HG02852 (cell line): ENCODE data around the gene NOS1AP.
"Not testable (repeated sequence)": the region's sequence is repeated elsewhere in the genome, so short reads cannot be mapped to it uniquely, and the experiment has no call there.

Experiments
- ATAC-seq: cut with Tn5 transposase; IDR thresholded peaks from one replicate; pipeline ENCODE4 v1.9.1; 2021; ENCODE audit warnings: mild to moderate bottlenecking, moderate library complexity; ENCODE audit not compliant: unreplicated experiment

NOS1AP gene

DNA sequence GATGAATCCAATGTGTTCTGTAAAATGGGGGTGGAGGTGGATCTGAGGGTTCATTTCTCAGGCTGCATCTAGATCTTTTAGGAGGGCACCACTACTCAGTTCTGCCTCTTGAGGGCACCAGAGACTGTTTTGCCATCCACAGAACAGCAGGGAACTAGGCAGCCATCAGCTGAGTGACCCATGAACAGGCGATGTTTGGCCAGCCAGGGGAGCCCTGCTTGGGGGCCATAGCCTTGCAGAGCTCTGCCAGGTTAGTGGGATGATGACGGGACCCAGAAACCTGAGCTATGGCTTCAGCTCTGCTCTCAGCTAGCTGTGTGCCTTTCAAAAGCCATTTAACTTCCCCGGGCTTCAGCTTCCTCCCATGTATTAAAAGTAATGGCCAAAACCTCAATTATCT lies 13.4 kb upstream of the NOS1AP start:
- no peak for ATAC-seq

DNA sequence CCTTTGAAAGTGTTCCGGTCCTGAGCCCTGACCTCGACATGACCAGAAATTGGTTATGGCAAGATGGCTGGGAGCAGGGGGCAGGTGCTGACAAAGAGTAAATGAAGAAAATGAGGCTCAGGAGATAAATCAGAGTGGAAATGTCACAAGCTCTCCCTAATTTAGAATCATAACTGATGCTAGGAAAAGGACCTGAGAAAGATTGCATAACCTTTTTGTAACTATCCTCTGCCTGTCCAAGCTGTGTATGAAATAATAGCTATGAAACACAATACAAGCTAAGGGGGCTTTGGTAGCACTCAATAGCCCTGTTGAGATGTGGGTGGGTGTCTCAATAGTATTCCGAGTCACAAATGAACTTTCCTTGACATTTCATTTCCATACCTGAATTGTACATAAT lies 12.9 kb upstream of the NOS1AP start:
- ATAC-seq, result no peak

DNA sequence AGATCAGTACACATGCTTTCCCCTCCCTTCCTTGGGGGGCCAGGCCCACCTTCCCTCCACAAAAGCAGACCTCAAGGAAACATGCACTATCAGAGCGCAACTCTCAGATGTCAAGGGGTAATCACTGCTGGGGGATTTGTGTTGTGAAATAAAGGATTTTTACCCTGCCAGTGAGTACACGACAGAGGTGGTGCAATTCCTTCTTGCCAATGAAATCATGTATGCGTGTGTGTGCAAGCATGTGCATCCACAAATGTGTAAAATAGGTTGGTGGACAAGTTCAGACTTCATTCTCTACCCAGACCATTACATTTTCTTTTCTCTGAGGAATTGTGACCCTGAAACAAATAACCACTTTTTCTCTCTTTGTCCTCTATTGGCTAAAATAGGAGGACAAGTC lies 9.8 kb upstream of the NOS1AP start:
- ATAC-seq, result no peak

DNA sequence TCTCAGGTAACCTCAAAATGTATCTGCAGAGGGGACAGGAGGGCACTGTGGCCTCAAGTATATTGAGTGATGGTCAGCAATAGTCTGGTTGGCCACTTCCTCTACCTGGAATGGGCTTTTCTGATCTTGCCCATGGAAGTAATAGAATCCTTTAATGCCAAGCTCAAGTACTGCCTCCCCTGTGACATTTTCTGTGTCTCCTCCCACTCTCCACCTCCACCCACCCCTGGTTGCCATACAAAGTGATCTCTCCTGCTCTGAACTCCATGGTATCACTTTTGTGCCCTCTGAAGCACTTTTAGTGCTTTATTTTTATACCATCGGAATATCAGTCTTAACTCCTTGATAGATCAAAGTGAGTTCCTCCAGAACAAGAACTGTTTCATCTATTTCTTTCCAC lies 9.2 kb upstream of the NOS1AP start:
- ATAC-seq, result no peak

DNA sequence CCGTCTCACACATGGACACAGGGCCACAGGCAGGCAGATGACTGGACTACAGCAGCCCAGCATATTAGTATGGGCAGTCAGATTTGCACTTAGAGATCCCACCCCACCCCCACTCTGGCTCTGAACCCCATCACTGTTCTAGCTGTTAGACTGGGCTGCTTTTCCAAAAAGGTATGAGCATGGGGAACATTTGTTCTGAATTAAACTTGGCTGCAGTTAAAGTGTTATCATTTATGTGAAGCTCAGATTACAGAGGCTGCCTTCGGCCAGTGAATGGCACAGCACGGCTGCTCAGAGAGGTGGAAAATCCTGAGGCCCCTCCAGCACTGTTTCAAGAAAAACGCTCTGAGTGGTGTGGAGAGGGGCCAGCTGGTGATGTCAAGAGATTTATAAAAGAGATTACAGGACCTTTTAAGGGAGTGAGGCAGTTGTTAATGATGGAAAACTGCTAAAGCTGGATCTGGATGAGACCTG lies 6.9 kb upstream of the NOS1AP start:
- no peak for ATAC-seq

DNA sequence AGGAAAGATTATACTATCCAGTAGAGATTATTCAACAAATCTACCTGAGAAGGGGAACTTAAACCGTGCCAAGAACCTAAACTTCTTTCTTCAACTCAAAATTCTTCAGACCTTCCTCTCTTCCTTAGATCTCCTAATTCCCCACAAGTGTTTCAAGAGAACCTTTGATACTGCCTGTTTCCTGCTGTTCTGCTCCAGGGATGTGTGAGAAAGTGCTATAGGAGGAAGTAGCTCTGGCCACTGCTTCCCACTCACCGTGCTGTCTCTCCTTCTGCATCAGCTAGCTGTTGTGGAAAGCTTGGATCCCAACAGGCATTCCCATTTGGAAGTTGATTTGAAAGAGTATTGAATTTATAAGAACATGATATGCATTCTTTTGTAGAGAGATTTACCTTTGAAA lies 4.5 kb upstream of the NOS1AP start:
- no peak for ATAC-seq

DNA sequence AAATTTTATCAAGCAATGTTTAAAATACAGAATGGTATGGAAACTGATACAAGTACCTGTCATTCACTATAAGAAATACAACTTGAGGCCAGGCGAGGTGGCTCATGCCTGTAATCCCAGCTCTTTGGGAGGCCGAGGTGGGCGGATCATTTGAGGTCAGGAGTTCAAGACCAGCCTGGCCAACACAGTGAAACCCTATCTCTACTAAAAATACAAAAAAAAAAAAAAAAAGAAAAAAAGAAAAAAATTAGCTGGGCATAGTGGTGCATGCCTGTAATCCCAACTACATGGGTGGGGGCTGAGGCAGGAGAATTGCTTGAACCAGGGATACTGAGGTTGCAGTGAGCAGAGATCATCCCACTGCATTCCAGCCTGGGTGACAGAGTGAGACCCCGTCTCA lies 2.7 kb upstream of the NOS1AP start:
- not testable (repeated sequence) for ATAC-seq

DNA sequence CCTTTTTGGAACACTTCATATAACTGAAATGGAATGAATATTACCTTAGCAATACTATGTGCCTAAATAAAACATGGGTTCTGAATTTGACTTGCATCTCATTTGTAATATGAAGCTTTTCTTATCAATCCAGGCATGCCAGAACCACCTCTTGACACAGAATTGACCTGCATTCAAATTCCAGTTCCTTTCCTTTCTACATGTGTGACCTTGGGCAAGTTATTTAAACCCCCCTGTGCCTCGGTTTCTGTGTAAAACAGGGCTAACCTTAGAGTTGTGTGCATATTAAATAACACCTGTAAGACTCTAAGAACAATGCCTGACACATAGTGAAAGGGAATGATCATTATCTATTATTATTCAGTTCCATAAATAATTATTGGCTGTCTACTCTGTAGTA lies 2.0 kb upstream of the NOS1AP start:
- no peak for ATAC-seq

DNA sequence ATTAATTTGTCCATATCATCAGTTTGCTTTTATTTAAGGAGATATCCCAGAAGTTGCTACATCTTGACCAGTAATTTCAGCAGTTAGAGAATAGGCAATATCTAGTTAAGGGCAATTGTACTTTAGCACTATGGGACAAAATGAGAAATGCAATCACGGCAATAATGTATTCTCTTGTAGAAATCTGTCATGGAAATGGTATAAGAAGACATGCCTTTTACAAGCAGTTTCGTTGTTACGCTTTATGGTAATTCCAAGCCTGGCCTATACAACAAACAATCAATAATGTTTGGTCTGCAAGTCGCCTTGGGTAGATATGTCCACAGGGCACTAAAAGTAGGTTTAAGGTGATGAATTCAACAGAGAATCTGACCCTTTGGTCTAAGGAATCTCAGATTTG lies 1.2 kb upstream of the NOS1AP start:
- ATAC-seq, result no peak

DNA sequence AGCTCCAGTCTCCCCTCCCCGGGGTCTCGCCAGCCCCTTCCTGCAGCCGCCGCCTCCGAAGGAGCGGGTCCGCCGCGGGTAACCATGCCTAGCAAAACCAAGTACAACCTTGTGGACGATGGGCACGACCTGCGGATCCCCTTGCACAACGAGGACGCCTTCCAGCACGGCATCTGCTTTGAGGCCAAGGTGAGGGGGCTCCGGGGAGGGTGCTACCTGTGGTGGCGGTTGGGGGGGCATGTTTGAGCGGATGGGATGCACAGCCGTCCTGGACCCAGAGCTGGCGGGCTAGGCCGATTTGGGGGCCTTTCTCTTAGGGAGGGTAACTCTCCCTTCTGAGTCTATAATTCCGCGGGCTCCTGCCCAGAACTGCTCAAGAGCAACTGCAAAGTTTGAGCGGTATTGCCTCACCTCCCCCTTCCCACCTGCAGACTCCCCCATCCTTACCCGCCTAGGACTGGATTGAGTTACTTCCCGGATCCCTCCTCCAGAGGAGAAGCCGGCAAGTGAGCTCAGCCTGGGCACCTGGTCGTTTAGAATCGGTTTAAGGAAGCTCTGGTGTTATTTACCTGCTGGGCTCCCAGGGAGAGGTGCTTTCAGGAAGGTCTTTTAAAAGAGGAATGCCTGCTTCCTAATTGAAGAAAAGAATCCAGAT lies 730 bp downstream of the NOS1AP start:
- no peak for ATAC-seq

DNA sequence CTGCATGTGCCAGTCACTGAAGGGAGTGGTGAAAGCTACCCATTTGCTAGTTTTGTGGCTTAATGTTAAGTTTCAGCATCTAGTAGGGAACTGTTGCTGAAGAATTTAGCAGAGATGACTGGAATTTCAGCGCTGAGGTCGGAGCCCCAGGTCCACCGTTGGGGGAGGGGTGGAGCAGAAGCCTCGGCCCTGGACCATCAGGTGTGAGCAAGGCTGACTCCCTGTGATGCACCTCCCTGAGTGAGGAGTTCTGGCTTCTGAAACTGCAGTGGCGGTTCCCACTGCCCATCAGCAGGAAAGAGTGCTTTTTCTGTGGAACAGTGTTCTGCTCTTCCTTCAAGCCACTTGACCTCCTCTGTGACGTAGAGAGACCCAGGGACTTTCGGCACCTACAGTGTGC lies 1.3 kb downstream of the NOS1AP start:
- ATAC-seq, result no peak

DNA sequence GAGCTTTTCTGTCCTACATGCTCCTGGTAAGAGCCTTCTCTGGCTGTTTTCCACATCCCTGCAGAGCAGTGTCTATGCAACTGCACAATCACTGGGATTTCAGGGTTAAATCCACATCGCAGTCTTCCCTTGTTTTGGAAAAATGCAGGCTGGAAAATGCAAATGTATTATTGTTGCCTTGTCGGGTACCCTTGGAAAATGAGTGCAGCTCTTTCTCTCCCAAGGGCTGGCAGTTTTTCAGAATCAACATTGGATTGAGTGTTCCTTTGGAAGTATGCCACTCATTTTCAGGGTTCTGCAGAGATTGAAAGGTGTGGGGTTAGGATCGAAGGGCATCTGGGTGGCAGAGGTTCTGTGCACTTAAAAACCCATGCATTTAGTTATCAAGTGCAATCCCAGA lies 3.2 kb downstream of the NOS1AP start:
- no peak for ATAC-seq

DNA sequence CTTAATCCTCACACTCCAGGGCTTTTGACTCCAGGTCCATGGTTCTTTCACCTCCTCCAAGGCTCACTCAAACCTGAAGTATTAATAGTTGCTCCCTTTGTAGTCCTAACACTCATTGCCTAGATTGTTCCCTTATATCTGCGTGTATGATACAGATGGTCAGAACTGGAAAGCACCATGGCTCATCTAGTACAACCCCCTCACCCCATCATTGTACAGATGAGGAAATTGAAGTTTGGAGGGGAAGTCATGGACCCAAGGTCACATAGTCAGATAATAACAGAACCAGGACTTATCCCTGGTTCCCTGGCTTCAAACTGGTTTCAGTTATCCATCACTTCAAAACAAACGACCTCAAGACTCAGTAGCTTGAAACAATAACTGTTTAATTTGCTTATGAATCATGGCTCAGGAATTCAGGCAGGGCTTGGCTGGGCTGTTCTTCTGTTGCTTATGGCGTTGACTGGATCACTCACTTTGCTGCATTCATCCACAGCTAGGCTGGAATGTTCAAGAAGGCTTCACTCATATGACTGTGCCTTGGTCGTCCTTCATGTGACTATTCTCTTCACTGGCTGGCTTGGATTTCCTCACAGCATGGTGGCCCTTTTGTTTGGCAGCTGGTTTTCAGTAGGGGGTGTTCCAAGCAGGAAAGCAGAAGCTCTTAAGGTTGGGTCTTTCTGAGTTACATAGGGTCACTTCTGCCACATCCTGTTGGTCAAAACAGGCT lies 5.0 kb downstream of the NOS1AP start:
- ATAC-seq, result no peak

DNA sequence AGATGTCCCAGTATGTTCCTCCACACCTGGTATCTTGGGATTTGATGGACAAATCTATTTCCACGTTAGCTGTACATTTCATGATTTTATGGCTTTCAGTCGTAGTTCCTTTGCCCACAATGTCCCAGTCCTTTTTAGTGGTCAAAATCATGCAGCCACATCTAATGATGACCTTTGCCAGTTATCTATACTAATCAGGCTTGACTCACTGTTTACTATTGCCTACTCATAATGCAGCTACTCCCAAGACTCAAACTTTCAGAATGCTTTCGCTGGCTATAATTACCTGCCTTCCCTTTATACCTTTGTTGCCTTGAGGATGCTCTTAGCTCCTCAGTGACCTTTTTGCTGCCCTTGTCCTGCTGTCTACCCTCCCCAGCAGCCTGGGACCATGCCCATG lies 6.4 kb downstream of the NOS1AP start:
- ATAC-seq, result no peak

DNA sequence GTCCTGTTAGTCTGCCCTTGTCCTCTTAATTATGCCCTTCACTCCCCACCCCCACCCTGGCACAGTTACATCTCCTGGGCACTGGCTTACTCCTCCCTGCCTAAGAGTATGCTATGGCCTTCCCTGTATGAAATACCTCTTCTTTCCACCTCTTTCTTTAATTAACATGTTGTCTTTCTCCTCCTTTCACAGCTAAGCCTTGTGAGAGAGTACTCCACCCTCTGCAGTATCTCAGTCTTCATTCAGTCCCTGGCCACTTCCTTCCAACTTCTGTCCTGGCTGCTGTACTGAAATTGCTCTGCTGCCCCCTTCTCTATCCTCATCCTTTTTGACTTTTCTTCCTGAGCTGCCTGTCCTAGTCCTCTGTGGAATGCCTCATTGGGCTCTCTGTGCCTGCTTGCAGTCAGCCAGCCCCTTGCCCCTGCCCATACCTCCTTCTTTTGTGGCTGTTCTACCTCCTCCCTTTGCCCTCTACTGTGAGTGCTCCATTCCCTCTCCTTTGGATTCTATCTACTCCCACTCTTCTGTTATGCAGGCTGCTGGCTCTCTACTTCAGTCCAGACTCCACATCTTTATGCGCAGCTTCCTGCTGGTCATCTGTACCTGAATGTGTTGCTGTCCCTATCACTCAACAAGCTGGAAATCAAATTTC lies 8.3 kb downstream of the NOS1AP start:
- ATAC-seq, result no peak

DNA sequence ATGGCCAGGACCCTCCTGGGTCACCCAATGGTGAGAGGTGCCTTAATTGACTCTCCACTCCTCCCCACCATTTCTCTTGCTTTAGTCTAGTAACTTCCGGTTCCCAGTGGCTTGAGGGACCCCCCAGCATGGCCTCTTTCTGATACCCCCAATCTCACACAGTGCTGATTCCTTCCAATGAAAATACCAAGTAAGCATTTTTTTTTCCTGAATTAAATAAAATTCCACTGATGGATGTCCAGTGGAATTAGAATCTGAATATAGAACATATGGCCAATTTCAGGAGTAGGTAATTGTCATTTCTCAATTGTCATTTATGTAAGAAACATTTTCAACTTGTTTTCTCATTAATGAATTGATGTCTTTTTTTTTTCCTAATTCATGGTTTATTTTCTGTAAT lies 9.5 kb downstream of the NOS1AP start:
- ATAC-seq, result no peak

DNA sequence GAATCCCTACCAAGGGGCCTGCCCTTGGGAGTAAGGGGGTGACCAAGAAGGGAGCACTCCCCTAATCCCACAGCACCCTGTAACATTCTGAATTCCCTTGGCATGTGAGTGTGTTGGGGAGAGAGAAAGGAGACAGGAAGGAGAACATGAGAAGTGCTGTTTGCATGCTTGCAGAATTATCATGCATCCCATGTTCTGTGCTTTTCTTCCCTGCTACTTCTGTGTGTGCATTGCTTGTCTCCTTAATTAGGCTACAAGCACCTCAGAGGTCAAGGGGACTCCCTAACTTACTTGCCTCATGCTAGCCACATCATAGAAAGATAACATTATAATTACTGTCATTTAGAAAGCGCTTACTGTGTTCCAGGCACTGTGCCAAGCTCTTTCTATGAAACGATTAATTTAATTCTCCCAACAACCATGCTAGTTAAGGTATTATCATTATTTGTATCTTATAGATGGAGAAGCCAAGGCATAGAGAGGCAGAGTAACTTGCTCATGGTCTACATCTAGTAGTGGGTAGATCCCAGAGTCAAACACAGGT lies 11.1 kb downstream of the NOS1AP start:
- ATAC-seq, result no peak

DNA sequence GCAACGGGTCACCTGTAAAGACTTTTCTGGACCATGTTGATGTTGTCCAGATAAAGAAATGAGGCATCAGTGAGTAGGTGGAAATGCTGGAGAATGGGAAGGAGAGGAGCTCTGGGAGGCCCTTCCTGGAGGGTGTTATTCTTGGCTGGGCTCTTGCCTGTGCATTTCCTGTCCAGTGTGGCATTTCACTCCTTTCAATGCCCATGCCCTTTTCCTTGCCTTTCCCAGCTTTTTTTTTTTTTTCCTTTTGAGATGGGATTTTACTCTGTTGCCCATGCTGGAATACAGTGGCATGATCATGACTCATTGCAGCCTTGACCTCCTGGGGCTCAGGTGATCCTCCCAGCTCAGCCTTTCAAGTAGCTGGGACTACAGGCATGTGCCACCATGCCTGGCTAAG lies 11.8 kb downstream of the NOS1AP start:
- no peak for ATAC-seq

DNA sequence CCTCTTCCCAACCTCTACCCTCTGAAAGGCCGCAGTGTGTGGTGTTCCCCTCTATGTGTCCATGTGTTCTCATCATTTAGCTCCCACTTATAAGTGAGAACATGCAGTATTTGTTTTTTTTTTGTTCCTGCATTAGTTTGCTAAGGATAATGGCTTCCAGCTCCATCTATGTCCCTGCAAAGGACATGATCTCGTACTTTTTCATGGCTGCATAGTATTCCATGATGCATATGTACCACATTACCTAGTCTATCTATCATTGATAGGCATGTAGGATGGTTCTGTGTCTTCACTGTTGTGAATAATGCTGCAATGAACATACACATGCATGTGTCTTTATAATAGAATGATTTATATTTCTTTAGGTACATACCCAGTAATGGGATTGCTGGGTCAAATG lies 12.6 kb downstream of the NOS1AP start:
- ATAC-seq, result not testable (repeated sequence)

DNA sequence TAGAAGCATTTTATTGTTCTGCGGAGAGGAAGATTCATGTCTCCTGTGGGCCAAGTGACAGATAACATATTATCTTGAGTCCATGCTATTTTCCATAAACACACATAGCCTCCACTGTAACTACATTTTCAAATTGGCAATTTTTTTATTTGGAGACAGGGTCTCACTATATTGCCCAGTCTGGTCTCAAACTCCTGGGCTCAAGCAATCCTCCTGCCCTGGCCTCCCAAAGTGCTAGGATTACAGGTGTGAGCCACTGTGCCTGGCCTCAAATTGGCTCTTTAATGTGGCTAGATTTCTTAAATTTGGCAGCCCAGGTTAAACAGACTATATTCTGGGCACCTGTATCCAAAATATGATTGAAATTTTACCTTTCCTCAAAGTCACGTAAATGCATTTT lies 13.8 kb downstream of the NOS1AP start:
- no peak for ATAC-seq

DNA sequence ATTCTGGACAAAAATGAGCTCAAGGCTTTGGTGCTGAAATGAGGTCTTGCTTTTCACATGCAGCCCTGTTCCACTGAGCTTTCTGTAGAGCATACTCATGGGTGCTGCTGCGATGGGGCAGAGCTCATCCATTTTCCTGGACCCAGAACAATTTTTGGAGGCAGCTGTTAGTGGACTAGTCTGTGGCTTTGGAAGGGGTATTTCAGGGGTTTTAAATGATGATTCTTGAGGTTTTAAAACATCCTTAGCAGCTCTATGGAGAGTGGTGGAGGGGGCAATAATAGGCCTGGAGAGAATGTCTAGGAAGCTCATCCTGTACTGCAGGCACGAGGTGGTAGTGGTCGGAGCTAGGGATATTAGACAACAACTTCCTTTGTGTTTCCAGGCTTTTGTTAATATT lies 16.5 kb downstream of the NOS1AP start:
- no peak for ATAC-seq

DNA sequence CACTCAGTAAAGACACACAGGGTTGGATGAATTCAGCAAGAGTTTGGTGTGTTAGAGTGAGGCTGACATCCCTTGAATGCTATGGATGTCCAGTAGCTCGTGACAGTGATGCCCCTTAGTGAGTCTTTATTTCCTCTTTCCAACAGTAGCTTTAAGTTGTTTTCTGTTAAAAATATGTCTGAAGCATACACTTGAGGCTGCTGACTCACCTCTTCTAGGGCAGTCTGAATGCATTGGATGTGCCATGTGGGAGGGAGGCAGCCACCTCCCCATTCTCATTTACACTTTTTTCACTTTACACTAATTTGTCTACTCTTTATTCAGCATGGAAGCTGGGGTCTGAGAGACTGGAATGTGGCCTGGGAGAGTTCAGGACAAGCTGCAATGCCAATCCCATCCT lies 17.6 kb downstream of the NOS1AP start:
- no peak for ATAC-seq
